GM12864 (cell line): Measurements from ENCODE around the gene CAMK2D.

Source experiments
- DNase-seq: peaks from one replicate; pipeline ENCODE4 v3.0.0-alpha.2; 2011; ENCODE audit warnings: low read depth
- H3K4me3 ChIP-seq: 2 replicates; pipeline ENCODE4 v1.5.1; 2011; ENCODE audit warnings: mild to moderate bottlenecking, low read depth, low read length, control low read depth
- CTCF ChIP-seq: IDR thresholded peaks from 2 replicates; pipeline ENCODE4 v1.5.1; 2011; ENCODE audit warnings: low read depth, mild to moderate bottlenecking, moderate library complexity, low read length, control low read depth, inconsistent platforms; ENCODE audit errors: missing control alignments

Gene CAMK2D

GRCh38 chr4:113675731-113676697 is 85.5 kb downstream of the CAMK2D start:
- no peak for DNase-seq
- no peak for TF ChIP-seq CTCF
- no peak overlapping the region for H3K4me3 ChIP-seq

- TF ChIP-seq CTCF, result no peak
- no peak overlapping the region for H3K4me3 ChIP-seq
- no peak for DNase-seq
Observed at GRCh38 chr4:113674733-113675132, 86.8 kb downstream of the CAMK2D start.

GRCh38 chr4:113674251-113674650 is 87.3 kb downstream of the CAMK2D start:
- DNase-seq, result no peak

GRCh38 chr4:113673450-113673849 is 88.1 kb downstream of the CAMK2D start:
- no peak for DNase-seq
- TF ChIP-seq CTCF, result peak; percentile 8
- H3K4me3 ChIP-seq, result no peak overlapping the region

More at GRCh38 chr4:113674251-113674650, 87.3 kb downstream of the CAMK2D start:
- H3K4me3 ChIP-seq, result no peak overlapping the region
- no peak for TF ChIP-seq CTCF

- DNase-seq, result no peak
- TF ChIP-seq CTCF, result no peak
- no peak overlapping the region for H3K4me3 ChIP-seq
Observed at GRCh38 chr4:113666386-113667114, 95.0 kb downstream of the CAMK2D start.

GRCh38 chr4:113665036-113665435 is 96.5 kb downstream of the CAMK2D start:
- no peak overlapping the region for H3K4me3 ChIP-seq

More at GRCh38 chr4:113665036-113665435, 96.5 kb downstream of the CAMK2D start:
- no peak for DNase-seq
- TF ChIP-seq CTCF, result no peak
